HG02571 (cell line): ENCODE data around the gene RHOJ.
A peak's percentile ranks its signal among the peaks of the same experiment; 100 is the strongest.
"Not testable (repeated sequence)": the region's sequence is repeated elsewhere in the genome, so short reads cannot be mapped to it uniquely, and the experiment has no call there.

Source experiments
- ATAC-seq: cut with Tn5 transposase; IDR thresholded peaks from one replicate; pipeline ENCODE4 v1.9.1; 2021; ENCODE audit warnings: mild to moderate bottlenecking, moderate library complexity; ENCODE audit not compliant: unreplicated experiment

Gene RHOJ

DNA sequence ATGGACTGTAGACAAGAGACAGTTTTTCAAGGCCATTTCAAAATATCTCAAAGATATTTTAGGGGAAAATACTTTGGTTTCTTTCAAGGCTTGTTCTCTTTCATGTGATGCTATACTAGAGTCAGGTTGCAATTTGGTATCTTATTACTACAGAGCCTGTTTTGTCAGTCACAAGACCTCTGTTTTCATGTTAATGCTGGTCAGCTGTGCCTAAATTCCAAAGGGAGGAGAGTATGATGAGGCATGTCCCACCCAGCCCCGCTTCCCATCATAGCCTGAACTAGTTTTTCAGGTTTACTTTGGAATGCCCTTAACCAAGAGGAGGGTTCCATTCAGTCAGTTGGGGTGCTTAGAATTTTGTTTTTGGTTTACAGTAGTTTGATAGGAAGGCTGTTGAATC, 61.9 kb downstream of the RHOJ start:
- no peak for ATAC-seq

DNA sequence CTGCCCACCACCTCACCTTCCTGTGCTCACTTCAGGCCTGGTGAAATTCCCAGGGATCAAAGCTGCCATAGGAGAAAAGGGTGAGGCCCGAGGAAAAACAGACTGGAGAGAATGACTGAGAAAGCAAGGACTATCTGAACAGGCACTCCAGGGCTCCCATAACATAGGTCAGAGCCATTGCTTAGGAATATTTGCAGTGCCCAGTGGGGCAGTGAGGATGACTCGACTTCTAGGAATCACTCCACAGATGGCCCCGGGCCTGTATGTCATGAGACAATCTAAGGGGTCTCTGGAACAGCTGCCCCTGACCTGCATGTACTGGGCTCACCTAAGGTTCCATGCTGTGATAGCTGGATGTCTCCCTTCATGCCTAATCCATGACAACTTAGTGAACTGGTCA, 62.9 kb downstream of the RHOJ start:
- no peak for ATAC-seq

DNA sequence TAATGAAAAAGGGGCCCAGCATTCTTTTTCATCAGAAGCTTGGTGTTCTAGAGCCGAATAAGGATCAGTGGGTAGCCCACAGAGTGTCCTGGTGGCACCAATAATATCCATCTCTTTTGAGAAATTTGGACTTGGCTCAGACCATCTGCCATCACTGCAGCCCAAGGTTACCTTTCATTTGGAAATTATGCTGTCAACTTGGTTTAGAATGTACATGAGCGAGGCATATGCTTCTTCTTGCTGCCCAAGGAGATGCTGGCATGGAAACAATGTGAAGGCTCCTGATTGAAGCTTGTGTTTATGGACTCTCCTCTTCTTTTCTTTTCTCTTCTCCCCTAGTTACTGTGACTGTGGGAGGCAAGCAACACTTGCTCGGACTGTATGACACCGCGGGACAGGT, 64.5 kb downstream of the RHOJ start:
- ATAC-seq, result no peak

DNA sequence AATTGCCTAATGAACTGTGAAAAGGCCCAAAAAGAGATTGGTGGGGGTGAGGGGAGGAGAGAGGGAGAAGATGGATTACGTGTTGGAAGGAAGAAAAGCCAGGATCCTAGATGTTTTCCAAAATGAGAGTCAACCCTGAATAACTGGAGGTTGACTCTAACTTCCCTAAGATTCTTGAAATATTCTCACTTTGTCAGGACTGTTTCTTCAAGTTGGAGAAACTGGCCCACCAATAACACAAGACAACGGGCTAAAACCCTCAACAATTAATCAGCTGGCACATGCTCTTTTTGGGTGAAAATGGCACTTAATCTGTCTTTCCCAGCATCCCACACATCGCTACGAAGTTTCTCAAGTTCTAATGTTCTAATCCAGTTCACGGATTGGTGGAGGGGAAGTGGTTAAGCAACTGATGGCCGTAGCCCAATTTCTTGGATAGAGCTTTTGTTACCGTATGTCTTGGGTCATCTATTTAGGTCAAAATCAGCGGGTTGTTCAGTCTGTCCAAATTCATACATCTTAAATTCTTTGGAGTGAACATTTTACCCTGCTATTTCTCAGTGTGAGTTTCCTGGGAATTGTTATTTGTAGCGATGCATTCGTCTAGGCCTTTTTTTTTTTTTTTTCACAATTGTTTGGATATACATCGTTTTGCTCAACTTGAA, 65.5 kb downstream of the RHOJ start:
- no peak for ATAC-seq

DNA sequence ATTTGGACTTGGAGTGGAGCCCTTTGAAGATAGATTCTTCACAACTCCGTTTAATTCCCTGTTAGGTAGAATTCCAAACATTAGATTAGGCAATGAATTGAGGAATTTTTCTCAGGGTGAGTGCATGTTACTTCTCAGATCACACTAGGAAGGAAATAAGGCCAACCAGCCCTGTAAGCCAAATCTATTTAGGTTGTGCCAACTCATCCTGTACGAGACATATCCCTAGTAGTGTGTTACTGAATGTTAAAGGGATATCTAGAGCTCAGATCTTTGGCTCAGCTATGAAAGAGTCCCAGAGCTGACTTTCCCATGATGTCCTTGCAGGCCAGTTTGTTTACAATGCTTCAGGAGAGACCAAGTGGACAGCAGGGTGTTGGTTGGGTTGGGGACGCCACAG, 68.9 kb downstream of the RHOJ start:
- no peak for ATAC-seq

DNA sequence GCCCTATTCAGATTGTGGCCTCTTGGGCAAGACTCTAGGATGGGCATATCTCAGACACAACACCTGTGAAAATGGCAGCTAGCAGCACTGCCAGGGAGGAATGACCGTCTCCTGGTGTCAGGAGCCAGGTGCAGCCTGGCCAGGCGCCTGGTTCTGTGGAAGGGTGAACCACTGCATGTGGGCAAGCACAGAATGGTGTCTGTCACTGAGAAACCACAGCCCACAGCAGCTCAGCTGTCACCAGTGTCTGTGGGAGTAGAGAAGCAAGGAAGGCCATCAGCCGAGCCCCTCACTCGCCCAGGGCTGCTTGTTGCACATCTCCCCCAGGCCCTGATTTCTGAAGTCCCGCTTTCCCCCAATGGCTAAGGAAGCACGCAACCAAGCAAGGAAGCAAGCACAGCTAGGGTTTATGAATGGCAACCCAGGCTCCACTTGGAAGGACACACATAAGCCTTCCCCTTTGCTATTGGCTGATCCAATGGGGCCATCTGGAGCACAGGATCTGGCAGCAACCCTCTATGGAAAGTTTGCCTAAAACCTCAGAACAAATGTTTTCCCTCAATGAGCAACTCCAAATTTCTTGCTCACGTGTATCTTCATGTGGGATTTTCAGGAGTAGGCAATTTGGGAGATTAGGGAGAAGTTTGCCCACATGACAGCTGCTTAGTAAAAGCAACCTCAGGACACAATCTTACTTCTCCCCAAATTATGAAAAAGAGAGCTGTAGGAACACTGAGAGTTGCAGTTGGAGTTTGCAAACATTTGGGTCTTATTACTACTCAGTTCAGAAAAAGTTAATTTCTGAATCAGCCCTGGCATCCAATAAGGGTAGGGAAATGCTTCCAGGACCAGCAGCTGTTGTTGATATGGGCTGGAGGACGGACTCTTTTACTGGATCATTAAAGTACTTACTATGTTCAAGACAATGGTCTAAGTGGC, 69.7 kb downstream of the RHOJ start:
- no peak for ATAC-seq

DNA sequence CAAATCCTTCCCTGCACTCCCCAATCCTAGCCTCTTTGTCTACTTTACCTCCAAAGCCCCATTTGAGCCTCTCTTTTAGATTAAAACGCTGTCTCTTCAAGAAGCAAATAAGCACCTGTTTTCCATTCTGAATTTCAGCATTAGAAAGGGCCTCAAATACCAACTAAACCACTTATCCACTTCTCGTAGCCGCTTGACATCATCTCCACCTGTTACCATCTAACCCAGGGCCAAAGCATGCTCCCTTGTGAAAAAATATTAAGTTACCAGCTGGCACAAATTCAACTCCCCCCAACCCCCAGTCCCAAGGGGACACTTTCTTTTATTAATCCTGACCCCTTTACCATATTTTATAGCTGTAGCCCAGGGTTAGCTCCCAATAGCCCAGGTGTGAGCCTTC, 71.4 kb downstream of the RHOJ start:
- ATAC-seq, result no peak

DNA sequence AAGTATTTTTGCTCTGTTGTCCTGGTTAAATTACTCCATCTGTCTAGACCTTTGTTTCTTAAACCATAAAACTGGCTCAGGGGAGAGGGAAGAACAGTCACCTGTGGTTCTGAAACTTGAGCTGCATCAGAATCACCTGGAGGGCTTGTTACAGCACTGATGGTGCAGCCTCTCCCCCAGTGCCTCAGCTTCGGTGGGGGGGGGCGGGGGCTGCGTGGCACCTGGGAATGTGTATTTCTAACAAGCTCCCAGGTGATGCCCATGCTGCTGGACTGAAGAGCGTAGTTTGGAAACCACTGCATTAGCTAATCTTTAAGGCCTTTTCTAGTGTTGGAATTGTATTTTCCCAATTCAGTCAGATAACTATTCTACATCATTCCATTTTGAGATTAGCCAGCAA, 71.8 kb downstream of the RHOJ start:
- no peak for ATAC-seq

DNA sequence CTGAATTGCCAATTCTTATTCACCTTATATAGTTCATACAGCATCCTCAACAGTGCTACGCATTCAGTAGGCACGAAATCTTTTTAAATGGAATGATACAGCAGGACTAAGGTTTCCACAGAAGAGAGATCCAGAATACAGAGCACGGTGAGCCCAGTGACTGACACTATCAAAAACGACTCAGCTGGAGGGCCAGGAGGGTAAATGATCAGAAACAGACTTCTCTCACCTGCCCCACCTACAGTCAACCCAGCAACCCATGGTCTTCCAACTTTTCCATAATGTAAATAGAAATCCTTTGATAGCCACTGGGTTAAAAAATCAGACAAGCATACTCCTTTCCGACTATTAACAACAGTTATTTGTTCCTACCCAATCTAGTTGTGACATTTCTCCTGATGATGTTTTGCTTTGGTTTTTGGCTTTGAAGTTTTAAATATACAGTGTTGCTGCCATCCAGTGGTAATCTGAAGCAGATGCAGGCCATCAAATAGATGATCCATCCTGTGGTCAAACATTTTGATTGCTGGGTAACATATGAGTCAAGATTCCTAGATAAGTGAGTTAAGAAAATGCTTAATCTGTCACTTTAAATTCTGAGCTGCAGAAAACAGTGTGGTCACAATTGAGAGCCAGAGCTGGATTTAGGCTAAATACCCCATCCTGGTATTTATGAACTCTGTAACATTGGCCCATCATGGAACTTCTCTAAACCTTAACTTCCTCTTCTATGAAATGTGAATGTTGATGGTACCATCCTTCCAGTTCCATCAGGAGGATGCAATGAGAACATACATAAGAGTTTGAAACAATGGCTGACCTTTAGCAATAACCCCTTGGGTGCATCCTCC, 72.5 kb downstream of the RHOJ start:
- peak; percentile 47 for ATAC-seq

DNA sequence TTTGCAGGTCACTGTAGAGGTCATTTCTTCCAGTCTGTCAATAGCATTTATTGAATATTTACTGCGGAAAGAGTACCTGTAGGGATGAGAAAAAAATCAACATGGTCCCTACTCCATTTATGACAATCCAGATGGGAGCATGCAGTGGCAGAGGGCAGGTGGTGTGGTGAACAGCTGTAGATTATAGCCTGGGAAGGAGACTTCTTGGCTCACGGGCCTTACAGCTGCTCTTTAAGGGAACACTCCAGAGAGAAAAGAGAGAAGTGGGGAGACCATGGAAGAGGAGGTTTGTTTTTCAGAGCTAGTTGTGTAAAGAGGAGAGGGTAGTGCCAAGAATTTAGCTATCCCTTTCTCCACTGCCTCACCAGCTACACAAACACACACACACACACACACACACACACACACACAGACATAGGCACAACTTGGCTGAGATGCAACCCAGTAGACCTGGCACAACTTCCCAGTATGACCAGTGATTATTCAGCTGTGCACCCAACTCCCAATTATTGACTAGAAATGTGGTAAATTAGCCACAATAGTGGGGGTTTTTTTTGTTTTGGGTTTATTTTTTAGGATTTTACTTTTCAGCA, 73.4 kb downstream of the RHOJ start:
- ATAC-seq, result no peak

DNA sequence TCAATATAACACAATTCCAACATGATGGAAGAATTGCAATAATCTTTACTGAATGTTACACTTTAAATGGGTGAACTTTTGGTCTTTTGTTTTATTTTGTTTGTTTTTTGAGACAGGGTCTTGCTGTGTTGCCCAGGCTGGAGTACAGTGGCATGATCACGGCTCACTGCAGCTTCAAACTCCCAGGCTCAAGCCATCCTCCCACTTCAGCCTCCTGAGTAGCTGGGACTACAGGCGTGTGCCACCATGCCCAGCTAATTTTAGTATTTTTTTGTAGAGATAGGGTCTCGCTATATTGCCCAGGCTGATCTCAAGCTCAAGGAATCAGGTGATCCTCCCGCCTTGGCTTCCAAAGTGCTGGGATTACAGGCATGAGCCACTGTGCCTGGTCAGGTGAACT, 75.7 kb downstream of the RHOJ start:
- ATAC-seq, result not testable (repeated sequence)

DNA sequence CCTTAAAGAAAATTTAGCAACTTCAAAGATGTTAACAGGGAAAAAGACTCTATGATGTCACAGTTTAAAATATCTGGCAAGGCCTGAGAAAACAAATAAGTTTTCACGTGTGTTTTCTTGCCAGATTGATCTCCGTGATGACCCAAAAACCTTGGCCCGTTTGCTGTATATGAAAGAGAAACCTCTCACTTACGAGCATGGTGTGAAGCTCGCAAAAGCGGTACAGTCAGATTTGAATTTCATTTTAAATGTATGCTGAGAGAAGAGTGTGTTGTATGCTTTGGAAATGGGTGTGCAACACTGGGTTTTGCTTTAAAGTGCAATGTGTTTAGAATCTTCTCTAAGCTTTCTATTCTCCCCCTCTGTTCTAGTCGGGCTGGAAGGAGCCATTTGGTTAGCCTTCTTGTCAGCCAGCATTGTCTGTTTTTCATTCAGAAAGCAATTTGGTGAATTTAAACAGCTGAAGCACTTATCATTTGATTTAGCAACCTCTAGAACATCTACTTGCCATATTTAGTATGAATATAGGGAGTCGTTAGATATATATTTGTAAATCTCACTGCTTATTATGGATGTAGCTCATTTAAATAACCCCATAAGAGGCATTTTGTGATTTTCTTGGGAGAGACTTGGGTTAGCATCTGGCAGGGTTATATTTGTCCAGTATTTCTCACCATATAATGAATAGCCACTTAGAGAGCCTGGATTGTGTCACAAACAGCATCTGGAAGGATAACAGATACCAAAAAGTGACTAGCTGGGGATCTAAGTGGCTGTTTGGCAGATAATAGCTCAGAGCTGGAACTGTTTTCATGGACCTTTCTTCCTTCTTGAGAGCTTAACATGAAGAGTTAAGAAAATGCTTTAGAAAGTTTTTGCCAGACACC, 79.0 kb downstream of the RHOJ start:
- ATAC-seq, result no peak

DNA sequence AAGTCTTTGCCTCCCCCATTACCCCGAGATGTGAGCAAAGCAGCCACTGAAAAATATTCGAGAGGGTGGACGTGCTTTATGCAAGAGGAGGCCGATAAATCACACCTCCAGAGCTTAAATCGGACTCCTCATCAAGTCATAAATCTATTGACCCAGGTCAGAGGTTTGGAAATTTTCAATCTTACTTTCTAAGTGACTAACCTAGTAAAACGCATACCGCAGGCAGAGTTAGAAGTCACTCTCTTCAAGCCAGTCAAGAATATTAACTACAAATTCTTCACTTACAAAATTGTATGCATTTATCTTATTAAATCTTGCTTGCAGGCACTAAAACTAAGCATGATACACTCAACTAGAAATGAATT, 79.6 kb downstream of the RHOJ start:
- ATAC-seq, result no peak

DNA sequence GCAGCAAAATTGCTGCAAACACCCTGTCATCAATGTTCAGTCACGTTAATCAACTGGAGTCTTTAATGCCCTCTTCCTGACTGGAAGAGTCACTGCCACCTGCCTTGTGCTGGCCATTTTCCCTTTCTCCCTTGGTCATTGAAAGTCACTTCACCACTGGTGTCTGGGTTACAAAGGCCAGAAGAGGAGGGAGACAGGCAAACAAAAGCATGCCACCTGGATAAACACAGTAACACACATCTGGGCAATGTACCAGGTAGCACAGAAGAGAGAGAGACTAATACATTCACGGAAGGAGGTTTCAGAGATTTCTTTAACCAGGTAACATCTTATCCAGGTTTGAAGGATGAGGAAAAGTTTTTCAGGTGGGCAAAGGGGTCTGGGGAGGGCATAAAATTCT, 81.8 kb downstream of the RHOJ start:
- no peak for ATAC-seq

DNA sequence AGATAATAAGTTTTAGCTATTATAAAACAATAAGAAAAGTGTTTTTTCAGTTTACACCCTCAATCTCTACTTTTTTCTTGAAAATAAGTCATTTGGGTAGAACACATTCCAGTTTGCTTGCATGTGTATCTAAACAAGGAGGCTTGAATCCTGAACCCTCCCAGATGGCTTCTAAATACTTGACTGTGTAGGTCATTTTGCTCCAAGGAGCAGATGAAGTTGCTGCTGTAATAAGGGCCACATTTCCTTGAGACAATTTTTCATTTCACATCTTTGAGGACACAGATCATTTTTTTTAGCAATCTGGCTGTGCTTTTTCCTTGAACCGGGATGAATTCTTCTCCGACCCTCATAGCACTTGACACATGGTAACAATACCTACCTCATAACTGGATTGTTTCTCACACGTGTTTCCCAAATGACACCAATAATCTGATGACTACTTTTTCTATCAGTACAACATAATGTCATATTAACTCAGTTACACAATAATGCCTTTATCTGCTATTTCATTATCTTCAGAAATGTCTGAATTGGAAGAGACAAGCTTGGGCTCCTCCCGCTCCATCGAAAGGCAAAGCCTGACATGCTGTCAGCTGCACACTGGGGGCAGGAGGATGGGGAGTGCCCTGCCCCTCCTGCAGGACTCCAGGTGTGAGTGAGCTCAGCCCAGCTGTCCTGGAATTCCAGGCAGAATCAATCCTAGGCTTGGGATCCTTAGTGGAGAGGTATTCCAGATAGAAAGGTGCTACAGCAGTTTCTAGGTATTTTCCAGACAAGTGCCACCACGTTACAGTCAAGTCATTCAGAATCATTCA, 83.6 kb downstream of the RHOJ start:
- no peak for ATAC-seq

DNA sequence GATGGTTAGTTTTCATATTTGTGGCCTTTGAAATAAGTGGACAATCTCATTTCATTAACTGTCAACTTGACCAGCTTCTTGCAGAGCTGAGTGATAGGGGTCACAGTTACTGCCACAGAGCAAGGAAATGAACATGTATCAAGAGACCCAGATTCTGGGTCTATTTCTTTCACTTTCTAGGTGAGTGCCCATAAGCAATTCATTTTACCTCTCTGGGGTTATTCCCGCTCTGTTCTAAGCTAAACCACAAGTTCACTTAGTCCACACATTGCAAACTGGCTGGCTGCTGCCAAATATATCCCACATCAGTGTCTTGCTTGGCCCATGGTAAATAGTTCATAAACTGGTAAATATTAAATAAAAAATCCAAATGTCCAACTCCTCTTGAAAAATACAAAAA, 84.6 kb downstream of the RHOJ start:
- ATAC-seq, result peak; percentile 53

DNA sequence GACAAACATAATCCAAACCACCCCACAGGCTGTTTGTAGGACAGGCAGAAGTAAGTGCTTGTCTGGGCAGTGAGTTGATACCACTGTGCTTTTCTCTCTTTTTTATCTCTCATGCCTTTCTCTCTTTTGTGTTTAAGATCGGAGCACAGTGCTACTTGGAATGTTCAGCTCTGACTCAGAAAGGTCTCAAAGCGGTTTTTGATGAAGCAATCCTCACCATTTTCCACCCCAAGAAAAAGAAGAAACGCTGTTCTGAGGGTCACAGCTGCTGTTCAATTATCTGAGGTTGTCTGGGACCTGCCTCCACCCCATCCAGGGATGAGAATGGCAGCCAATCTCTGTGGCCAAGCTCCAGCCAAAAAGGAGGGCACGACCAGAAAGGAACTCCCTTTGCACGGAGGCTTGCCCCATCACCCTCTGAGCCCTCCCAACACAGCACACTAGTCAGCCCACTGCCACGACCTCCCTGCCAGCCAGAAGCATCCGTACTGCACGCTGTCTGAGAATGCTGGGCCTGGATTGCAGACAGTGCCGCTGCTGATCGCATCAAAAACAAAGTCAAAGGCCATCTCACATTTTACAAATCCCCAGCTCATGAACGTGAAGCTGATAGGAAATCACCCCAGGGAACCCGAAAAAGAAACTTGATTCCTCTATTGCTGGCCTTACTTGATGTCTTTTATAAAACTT, 86.6 kb downstream of the RHOJ start:
- ATAC-seq, result no peak

DNA sequence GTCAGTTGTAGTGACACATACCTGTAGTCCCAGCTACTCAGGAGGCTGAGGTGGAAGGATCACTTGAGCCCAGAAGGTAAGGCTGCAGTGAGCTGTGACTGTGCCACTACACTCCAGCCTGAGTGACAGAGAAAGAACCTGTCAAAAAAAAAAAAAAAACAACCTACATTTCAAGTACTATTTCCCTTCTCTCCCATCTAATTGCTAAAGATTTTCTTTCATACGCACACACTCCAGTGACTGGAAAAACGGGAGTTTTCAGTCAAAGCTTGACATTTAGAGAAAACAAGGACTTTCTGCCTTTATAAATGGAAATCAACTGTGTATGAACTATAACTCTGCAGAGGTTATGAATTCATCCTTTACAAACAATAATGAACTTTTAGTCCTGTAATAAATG, 88.6 kb downstream of the RHOJ start:
- ATAC-seq, result no peak

DNA sequence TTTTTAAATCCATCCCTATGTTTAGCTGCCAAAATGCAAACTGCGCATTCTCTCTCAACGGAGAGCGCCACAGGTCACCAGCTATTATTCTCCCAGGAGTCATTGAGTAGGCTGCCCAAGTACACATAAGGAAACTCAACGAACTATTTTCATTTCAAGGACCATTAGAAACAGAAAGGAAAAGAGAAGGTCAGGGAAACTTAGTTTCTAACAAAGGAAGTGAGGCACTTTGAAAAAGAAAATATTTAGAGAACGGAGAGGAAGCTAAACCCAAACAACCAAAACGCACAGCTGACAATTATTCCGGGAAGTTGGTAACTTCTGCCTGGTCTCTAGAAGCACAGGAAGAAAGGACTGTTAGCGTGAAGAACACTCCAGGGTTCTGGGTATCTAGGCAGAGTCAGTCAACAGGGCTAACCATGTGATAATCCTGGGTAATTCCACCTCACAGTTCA, 91.0 kb downstream of the RHOJ start:
- peak; percentile 47 for ATAC-seq
